NCI-H1105 treated with DMSO at 0.1 percent for 48 hours (cell line): ENCODE data around the gene EIF4E1B.

ENCODE experiments used
- DNase-seq: peaks from one replicate; lab custom pipeline; 2025; lab: John Stamatoyannopoulos, UW

EIF4E1B gene

DNA sequence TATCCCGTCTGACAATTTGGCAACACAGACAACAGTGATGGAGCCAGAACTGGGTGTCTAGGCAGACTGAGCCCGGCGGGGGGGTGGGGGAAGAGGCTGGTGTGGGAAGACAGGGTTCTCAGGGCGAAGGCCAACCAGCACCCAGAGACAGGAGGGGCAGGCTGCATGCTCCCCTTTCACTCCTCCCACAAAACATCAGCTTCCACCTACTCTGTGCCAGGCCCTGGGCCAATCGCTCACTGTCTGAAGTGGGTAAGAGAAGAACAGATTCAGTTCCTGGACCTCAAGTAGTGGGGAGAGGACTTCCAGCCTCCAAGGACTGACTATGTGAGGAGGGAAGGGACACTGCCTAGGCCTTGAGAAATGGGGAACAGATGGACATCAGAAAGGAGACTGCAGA, 2.9 kb upstream of the EIF4E1B start:
- DNase-seq = no peak

DNA sequence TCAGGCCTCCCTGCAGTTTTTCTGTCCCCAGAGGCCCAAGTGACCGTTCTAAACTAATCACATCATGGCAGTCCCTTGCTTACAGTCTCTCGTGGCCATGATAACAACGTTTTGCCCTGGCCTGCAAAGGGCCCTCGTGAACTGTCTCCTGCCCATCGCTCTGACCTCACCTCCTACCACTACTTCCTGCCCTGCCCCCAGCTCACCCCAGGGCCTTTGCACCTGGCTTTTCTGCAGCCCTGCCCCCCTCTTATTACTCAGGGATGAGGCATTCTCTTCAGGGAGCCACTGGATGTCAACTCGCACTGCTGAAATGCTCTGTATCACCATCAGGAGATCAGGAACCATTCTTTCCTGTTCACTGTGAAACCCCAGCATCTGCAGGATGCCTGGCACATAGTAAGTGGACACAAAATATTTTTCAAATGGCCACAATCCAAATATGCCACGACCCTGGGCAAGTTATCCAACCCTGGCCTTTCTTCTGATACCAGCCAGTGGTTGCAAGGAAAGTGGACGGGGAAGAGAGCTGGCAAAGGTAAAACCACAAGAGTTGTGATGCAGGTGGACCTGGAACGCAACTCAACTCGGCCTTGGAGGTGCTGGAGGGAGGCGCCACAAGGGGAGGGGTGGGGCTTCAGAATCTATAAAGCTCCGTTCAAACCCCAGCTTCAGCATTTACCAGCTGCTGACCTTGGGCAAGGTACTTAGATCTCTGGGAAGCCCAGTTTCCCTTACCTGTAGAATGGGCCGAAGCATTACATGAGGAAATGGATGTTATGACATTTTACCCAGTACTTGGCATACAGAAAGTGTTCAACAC, 1.9 kb upstream of the EIF4E1B start:
- no peak for DNase-seq

DNA sequence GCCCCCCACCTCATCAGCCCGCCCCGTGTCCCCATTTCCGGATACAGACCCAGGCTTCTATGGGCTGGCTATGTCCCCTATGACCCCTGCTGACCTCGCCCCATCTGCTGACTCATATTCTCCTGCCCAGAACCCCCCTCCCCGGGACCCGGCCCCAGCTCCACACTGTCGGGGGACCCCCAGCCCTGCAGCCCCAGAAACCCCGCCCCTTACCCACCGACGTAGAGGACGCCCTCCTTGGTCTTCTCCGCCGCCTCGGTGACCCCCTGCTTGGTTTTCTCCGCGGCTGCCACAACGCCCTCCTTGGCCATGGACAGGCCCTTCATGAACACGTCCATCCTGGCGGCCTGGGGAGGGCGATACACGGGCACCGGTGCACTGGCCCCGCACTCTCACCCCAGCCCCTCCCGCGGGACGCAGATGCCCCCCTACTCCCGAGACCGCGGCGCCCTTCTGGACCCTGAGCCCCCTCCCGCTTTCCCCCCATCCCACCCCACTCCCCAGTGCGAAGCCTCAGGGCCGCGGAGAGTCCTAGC, 1.1 kb upstream of the EIF4E1B start:
- DNase-seq = no peak

DNA sequence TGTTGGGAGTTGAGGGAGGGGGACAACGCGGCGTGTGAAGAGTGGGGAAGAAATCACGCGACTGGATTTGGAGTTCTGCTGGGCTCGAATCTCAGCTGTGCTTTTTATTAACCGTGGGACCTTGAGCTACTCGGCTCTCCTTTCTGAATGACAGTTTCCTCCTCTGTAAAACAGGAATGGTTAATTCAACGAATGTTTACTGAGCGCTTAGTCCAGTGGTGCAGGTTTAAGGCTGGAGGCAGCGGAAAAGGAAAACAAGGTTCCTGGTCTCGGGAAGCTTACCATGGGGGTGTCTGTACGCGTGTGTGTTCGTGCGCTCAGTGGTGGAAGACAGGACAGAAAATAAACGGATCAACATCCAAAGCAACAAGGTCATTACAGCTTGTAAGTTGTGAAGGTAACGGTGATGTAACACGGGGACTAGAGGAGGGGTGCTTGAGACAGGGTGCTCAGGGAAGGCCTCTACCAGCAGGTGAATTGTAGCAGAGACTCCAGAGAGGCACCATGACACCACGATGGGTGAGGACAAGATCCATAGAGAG, 277 bp downstream of the EIF4E1B start:
- no peak for DNase-seq

DNA sequence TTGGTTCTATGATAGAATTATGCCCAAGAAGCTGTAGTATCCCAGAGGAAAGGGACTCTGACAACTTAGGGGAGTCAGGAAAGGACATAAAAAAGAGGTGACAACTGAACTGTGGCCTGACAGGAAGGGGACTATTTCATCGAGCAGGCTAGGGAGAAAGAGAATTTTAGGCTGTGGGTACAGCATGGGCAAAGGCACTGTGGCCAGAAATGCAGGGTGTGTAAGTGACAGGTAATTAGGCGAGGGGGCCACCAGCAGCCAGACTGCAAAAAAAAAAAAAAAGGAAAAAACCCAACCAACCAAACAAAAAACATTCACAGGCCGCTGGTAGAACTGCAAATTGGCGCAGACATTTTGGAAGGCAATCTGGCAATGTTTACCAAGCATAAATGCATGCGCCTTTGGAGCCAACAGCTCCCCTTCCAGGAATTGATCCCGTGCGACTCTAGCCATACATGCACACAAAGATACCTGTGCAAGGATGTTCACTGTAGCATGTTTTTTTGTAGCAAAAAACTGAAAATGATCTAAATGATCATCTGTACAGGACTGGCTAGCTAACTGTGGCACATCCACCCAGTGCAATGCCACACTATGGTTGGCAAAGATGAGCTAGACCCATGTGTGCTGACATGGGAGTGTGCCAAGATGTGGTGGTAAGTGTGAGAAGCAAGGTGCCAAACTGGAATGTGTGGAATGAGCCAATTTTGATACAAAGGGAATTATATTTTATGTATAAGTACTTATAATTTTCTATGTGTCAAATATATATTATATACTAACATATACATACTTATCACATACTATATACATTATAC, 1.1 kb downstream of the EIF4E1B start:
- DNase-seq = no peak

DNA sequence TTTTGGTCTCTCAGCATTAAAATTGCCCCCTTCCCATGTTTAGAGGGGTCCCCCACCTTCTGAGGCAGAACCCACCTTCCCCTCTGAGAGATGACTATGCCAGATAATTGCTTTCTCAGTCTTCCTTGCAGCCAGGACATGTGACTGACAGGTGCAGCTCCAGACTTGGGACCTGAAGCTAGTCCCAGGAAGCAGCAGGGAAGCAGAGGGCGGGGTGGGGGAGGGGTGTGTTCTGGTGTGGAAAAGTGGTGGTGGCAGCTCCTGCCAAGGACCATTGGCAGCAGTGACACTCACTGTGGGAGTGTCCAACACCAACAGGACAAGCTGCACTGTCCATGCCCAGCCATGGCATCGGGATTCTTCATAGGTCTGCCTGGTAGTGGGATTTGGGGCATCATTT, 2.3 kb downstream of the EIF4E1B start:
- no peak for DNase-seq

DNA sequence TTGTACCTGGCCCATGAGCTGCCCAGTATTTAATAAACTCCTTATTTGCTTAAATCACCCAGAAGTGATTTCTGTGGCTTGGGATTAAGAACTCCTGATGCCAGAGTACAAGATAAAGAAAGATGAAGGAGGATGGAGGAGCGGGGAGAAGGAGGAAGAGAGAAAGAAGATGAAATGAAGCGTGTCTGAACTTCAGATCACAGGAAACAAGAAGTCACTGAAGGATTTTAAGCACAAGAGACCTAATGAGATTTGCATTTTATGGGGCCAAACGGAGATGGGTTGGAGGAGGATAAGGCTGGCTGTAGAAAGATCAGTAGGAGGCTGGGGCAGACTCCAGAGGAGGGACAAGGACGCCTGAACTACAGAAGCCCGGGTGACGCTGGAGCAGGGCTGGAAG, 3.1 kb downstream of the EIF4E1B start:
- DNase-seq = no peak

DNA sequence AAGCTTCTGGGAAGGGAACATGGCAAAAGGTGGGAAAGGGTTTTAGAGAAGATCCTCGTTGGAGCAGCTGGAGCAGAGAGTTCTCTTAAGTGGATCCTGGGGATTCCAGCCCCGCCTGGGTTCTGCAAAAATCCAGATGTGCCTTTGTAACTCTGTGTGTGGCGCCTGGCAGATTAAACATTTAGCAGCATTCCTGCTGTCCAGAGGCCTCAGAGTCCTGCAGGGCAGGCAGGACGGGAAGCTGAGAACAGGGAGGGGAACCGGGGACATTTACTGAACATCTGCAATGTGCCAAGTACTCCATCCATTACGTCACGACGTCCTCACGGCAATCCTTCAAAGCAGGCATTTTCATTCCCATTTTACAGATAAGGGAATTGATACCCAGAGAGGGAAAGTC, 6.0 kb downstream of the EIF4E1B start:
- DNase-seq = no peak

DNA sequence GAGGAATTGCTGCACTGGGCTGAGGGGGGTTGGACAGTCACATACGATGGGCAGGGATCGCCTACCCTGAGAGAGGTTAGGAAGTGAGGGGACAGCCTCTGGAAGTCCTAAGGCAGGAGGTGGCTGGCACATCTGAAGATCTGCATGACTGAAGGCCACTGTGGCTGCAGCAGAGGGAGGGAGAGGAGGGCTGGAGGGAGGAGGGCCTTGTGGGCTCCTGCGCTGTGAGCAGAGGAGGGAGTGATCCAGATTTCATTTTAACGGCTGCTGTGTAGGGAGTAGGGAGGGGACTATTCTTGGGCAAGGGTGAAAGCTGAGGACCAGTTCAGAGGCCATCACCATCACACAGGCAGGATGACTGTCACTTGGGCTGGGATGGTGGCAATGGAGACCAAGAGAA, 7.1 kb downstream of the EIF4E1B start:
- no peak for DNase-seq

DNA sequence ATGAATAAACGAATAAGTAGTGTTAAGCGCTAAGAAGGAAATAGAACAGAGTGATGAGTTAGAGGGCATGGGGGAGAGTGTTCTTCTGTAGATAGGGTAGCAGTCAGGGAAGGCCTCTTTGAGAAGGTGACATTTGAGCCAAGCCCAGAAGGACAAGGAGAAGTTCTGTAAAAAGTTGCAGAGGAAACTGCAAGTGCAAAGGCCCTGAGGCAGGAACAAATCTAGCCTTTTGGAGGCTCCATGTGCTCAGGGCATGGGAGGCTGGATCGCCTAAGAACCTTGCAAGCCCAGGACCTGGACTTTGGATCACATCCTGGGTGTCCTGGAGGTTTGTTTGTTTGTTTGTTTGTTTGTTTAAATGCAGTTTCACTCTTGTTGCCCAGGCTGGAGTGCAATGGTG, 8.0 kb downstream of the EIF4E1B start:
- no peak for DNase-seq

DNA sequence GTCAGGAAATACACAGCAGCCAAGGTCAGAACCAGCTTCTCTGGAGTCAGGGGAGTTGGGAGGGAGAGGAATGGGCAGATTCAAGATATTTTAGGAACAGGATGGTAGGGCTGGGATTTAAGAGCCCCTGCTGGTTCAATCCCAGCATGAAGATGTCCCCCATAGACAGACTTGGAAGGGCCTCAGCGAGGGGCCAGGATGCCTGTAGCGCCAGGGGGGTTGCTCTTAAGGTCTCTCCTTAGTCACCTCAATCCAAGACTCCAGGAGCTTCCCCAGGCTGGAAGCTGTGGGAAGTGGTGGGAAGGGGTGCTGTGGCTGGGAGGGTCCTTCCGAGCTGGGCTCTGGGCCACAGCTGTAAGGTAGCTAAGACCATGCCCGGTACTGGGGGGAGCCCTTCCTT, 8.7 kb downstream of the EIF4E1B start:
- DNase-seq = no peak

DNA sequence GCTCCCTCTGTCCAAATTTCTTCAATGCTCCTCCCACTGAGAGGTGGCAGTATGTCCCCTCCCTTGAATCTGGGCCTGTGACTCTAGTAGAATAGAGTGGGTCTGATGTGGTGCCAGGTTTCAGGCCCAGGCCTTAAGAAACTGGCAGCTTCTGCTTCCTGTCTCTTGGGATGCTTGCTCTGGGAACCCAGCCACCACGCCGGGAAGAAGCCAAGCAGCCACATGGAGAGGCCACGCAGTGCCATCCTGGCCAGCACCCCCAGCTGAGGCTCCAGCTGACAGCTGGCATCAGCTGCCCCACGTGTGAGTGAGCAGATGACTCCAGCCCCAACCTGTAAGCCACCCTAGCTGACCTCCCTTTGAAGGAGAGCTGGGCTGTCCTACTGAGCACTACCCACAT, 9.5 kb downstream of the EIF4E1B start:
- DNase-seq = no peak

DNA sequence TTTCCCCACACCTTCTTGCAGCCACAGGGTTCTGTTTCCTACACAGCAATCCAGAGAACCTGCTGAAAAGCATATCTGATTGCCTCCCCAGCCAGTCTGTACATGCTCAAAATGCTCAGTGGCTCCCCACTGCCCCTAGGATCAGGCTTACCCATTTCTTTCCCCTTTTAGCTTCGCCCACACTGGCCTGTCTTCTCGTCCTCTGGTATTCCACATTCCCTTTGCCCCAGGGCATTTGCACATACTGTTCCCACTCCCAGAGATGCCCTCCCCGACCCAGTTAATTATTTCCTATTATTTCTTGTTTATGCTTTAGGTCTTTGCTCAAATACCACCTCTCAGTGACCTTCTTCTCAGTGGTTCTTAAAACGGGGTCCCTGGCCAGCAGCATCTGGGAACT, 10.1 kb downstream of the EIF4E1B start:
- DNase-seq = no peak

DNA sequence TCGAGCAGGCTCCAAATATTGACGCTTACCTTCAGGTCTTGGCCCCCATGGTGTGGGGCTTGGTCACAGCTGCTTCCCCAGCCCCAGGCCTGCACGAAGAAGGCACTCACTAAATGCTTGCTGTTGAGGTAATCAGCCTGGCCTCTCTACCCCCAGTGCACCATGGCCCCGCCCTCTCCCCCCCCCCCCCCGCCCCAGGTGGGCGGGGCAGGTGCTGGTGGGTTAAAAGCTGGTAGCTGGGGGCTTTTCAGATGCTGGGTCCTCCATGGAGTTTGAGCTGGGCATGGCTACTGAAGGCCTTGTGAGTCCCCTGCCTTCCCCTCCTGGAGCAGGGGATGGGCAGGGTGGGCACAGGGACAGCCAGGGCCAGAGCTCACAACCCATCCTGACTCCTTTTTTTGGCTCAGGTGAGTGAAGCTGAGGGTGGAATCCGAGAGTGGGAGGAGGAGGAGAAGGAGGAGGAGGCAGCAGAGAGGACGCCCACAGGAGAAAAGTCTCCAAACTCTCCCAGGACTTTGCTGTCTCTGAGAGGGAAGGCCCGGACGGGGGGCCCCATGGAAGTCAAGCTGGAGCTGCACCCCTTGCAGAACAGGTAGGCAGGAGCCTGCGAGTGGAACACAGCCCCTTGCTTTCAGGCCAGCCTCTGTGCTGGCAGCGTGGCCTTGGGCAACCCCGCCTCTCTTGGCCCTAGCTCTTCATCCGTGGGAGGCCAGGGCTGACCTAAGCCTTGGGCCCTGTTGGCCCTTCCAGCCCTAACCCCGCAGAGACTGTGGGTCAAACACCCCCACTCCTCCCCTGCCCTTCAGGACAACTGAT, 12.4 kb downstream of the EIF4E1B start:
- no peak for DNase-seq

DNA sequence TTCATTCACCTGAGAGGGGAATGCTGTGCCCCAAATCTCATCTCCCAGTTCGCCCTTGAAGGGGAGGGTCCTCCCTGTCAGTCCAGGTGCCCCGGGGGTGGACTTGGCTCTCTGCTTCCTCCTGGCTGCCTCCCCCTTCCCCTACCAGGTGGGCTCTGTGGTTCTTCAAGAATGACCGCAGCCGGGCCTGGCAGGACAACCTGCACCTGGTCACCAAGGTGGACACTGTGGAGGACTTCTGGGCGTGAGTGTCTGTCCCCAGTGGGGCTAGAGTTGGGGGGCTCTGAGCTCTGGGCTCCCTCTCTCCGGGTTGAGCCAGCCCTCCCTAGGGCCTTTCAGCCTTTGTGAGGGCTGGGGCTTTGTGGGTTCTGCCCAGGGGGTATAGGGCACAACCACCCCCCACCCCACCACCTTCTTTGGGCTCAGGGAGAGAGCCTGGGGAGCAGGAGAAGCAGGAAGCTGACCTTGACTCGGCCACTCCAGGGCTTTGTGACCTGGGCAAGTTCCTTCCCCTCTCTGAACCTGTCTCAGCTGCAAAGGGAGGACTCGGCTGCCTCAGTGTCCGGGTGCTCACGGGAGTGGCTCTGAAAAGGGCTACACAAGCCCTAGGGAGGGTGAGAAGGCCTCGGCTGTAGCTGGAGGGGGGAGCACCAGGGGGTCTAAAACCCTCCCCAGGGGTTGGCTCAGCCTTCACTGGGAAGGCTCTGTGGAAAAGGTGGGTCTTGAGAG, 13.2 kb downstream of the EIF4E1B start:
- DNase-seq = no peak

DNA sequence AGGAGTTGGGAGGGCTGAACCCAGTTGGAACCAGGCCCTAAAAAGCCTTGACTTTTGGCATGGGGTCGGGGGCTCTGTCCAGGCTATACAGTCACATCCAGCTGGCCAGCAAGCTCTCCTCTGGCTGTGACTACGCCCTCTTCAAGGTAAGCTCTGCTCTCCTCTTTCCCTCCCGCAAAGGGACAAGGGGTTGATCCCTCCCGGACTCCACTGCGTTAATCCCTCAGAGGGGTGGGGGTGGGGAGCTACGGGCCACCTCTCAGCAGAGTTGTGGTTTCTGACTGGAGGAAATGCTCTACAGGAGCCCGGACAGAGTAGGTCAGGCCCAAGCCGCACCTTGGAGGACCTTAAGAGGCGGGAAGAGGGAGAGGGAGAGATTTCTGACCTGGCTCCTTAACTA, 13.8 kb downstream of the EIF4E1B start:
- DNase-seq = no peak

DNA sequence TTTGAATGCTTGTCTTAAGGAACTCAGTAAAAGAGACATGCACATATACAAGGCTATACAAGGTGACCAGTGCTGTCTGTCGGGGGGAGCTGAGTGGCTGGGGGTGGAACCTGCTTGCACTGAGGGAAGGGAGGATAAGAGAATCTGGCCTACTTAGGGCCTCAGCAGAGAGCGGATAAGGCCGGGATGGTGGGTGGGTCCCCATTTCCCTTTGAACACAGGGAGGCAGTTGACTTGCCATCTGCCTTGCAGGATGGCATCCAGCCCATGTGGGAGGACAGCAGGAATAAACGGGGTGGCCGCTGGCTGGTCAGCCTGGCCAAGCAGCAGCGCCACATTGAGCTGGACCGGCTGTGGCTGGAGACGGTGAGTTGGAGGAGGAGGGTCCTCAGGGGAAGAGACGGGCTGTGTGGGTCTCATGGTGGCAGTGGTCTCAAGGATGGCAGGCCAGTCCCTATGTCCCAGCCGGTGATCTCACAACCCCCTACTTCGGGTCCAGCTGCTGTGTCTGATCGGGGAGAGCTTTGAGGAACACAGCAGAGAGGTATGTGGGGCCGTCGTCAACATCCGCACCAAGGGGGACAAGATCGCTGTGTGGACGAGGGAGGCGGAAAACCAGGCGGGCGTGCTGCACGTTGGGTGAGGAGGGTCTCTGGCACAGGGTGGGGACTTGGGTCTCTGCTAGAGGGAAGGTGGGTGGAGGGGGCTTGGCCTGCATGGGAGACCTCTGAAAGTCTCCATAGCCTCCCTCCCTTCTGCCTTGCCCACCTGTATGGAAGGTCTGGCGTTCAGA, 14.6 kb downstream of the EIF4E1B start:
- no peak for DNase-seq

DNA sequence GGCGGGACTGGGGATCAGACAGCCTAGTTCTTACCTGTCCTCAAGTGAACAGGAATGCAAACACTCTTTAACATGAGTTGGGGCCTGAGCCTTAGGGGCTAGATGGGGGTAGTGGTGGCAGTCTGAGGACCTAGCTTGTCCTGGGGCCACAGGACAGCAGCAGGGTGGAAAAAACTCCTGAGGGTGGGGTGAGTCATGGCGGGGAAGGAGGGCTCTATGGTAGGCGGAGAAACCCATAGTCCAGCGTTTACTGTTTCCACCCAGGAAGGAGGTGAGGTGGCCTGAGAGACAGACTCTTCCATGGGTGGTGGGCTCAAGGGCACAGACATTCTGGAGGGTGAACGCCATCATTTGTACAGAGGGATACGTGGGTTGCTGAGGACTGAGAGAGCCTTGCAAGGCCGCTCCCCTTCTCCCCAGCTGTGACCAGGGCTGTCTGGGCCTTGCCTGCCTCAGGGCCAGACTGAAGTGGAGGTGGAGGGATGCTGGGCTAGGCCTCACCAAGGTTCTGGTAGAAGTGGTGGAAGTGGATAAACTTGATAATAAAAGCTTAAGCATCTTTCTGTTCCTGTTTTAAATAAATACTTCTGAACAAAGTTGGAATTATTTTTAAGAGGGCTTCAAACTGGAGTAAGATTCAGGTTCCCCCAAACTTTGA, 15.7 kb downstream of the EIF4E1B start:
- DNase-seq = no peak

DNA sequence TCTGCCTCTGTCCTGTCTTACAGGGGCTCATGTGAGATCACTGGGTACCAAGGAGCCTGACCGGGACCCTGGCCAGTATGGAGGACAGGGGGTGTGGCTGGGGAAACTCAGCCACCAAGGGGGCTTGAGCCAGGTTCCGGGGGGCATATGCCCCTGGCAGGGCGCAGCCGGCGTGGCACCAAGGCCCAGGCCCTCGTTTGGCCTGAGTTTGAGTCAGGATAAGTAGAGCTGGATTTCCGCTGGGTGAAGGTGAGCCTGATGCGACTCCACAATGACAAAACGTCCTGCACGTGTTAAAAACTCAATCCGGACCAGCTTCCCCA, 16.2 kb downstream of the EIF4E1B start:
- no peak for DNase-seq
